GM06990 (cell line): ENCODE data around the gene AHCYL1.
A peak's percentile ranks its signal among the peaks of the same experiment; 100 is the strongest.

Experiments used
- DNase-seq: peaks from one replicate; pipeline ENCODE4 v3.0.0-alpha.2; 2011; ENCODE audit not compliant: insufficient read length; ENCODE audit errors: extremely low read depth
- H3K27me3 ChIP-seq: replicated peaks from 2 replicates; pipeline ENCODE4 v1.6.0; 2011; ENCODE audit warnings: low read length; ENCODE audit not compliant: control insufficient read depth, insufficient read depth
- H3K36me3 ChIP-seq: 2 replicates; pipeline ENCODE4 v1.5.1; 2011; ENCODE audit warnings: low read length; ENCODE audit not compliant: control insufficient read depth, insufficient read depth
- H3K4me3 ChIP-seq: replicated peaks from 2 replicates; pipeline ENCODE4 v1.5.1; 2011; ENCODE audit warnings: low read depth, mild to moderate bottlenecking, control low read depth, low read length
- TF ChIP-seq, protein P1 (sequence below): IDR thresholded peaks from 2 replicates; pipeline ENCODE4 v1.5.1; 2011; ENCODE audit warnings: low read length, control low read depth, mild to moderate bottlenecking, inconsistent platforms; ENCODE audit not compliant: insufficient read depth, poor library complexity, severe bottlenecking

Gene AHCYL1

DNA sequence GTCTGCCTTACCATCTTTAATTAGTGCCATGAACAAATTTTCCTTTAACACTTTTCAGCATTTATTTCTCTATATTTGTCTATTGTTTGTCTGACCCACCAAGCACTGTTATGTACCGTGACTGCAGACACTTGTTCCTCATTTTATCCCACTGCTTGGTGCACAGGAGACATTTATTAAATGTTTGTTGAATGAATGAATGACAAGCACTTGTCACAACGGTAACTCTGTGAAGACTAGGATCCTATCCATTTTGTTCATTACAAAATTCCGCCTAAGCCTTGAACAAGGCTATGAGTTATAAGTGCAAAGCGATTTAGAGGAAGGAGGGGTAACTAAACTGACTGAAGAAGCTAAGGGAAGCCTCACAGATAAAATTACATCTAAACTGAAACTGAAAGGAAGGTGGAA, 49.5 kb downstream of the AHCYL1 start:
- Histone ChIP-seq H3K4me3 (peak overlapping the region; percentile 56), H3K27me3 (no peaks in the 10 kb centered on the region), H3K36me3 (peaks cover 9% of the 10 kb centered on the region)
- DNase-seq: no peak
- TF ChIP-seq, protein P1, sequence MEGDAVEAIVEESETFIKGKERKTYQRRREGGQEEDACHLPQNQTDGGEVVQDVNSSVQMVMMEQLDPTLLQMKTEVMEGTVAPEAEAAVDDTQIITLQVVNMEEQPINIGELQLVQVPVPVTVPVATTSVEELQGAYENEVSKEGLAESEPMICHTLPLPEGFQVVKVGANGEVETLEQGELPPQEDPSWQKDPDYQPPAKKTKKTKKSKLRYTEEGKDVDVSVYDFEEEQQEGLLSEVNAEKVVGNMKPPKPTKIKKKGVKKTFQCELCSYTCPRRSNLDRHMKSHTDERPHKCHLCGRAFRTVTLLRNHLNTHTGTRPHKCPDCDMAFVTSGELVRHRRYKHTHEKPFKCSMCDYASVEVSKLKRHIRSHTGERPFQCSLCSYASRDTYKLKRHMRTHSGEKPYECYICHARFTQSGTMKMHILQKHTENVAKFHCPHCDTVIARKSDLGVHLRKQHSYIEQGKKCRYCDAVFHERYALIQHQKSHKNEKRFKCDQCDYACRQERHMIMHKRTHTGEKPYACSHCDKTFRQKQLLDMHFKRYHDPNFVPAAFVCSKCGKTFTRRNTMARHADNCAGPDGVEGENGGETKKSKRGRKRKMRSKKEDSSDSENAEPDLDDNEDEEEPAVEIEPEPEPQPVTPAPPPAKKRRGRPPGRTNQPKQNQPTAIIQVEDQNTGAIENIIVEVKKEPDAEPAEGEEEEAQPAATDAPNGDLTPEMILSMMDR: no peak

DNA sequence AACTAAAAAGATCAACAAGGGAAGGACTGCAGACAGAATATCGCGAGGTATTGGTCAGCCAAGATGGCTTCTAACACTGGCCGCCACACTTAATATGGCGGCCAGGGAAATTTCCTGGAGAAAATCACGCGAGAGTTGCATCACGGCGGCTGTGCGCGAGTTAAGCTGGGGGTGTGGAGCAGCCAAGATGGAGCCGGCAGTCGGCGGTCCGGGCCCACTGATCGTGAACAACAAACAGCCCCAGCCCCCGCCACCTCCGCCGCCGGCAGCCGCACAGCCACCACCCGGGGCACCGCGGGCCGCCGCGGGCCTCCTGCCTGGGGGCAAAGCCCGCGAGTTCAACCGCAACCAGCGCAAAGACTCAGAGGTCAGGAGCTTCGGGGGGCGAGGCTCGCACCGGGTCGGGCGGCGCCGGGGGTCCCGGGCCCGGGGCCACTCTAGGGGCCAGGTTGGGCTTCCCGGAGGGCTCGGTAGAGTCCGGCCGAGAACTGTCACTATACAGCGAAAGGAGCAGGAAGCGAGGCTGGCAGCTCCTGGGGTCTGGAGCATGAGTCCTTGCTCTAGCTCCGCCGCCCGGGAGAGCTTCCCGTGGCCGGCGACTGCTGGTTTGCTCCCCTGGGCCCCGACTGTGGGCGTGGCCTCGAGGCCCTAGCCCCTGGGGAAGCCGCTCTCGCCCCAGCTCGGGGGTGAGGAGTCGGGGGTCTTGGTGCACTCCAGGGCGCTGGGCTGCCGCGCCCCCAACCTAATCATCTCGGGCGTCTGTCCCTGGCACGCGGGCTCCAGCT, 50.1 kb downstream of the AHCYL1 start, which contains the start of gene STRIP1:
TSS of gene STRIP1 (plus strand) at position 174 of the 785 bp plus-strand sequence. CDS start at position 188, 14 bp downstream.
- peak; percentile 82 for DNase-seq
- H3K4me3 ChIP-seq: peak within 1 kb of the TSS; percentile 89
- peaks cover 15% of the 10 kb centered on the region for H3K36me3 ChIP-seq
- TF ChIP-seq, protein P1: no peak
- no peaks in the 10 kb centered on the region for H3K27me3 ChIP-seq

DNA sequence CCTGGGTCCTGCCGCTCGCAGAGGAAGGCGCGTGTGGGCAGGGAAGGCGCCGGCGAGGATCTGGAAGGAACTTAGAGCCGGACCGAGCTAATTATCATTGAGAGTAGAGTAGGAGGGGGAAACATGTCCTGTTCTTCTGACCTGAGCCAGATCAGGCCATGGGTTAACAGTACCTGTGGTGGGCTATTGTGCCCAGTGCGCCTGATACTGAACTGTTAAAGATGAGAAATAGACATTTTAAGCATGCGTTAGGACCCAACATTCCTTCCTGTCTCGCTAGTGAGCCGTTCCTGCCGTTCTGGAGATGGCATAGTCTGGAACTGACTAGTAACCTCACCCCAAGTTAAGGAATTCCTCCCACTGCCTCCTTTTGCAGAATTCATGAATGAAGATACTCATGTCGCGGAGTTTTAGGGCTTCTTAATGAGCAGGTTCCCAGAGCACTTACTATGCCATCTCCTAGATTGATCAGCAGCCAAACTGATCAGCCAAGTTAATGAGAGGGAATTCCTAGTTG, 50.7 kb downstream of the AHCYL1 start:
- H3K27me3 ChIP-seq: no peaks in the 10 kb centered on the region
- TF ChIP-seq, protein P1: no peak
- peaks cover 18% of the 10 kb centered on the region for H3K36me3 ChIP-seq
- H3K4me3 ChIP-seq: peak overlapping the region; percentile 89
- DNase-seq: no peak

DNA sequence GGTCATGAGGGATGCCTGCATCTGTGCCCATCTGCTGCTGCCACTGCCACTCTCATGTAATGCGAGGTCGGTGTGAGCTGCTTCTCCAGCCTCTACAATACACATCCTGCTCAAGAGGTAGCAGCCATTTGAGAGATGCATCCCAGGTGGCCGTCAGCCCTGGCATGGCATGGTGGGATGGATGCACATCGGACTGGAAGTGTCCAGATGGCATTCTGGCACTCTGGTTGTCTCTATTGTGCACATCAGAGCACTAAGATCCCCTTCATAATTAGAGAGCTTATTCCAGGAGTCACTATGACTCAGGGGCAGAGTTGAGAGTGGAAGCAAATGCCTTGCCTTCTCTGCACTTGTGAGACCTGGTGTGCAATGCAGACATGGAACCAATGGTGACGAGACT, 53.7 kb downstream of the AHCYL1 start:
- TF ChIP-seq, protein P1: no peak
- DNase-seq: no peak
- peaks cover 41% of the 10 kb centered on the region for H3K36me3 ChIP-seq
- no peak overlapping the region for H3K4me3 ChIP-seq
- H3K27me3 ChIP-seq: no peaks in the 10 kb centered on the region

DNA sequence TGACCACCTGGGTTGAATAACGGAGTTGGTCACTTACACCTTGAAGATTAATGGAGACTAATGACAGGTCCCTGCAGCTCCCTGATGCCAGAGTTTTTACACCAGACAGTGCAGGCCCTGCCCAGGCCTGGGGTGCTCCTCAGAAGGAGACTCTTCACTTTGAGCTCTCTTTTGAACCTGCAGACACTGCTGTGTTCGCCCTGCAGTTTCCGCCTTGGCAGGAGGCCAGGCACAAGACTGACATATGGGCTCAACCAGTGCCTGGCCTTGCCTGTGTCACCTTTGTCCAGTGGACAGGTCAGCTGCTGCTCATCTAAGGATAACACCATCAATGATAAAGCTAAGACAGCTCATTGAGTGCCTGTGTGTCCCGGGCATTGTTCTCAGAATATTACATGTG, 55.1 kb downstream of the AHCYL1 start:
- TF ChIP-seq, protein P1: no peak
- Histone ChIP-seq H3K36me3 (peaks cover 48% of the 10 kb centered on the region), H3K27me3 (no peaks in the 10 kb centered on the region), H3K4me3 (no peak overlapping the region)
- DNase-seq: no peak
